Activated T-cell treated with anti-CD3 and anti-CD28 coated beads, Interleukin-2, amount 50 U/mL, for 4 hours (primary cell): ENCODE data around the gene ADK. TPM values are rescaled to one million over a fixed set of nuclear protein-coding genes. Genes with fewer than 3 reads are reported as not detected.
A peak's percentile ranks its signal among the peaks of the same experiment; 100 is the strongest.
"Not testable (repeated sequence)": the region's sequence is repeated elsewhere in the genome, so short reads cannot be mapped to it uniquely, and the experiment has no call there.

Source experiments
- ATAC-seq, 2 donors: fragments of 200-7000 bp; cut with Tn5 transposase; one replicate each; pipeline ENCODE4 v1.10.0; 2021
- DNase-seq: peaks from one replicate; pipeline ENCODE4 v3.0.0-alpha.2; 2020
- H3K27me3 Mint-ChIP-seq: one replicate; pipeline ENCODE4 v1.8.0; 2021; ENCODE audit warnings: low read depth, mixed read lengths
- H3K36me3 Mint-ChIP-seq: one replicate; pipeline ENCODE4 v1.8.0; 2022; ENCODE audit warnings: mixed read lengths; ENCODE audit not compliant: insufficient read depth
- H3K4me1 Mint-ChIP-seq: one replicate; pipeline ENCODE4 v1.8.0; 2021; ENCODE audit warnings: low read depth, mixed read lengths
- H3K4me3 Mint-ChIP-seq: one replicate; pipeline ENCODE4 v1.8.0; 2021; ENCODE audit warnings: mild to moderate bottlenecking, moderate library complexity, mixed read lengths
- H3K9me3 Mint-ChIP-seq: one replicate; pipeline ENCODE4 v1.8.0; 2021; ENCODE audit warnings: mixed read lengths
- total RNA-seq, 3 donors: library from RNA; stranded (reverse); gene quantifications; one replicate each; pipeline ENCODE4 v1.2.1, GENCODE V29; 2021

Gene ADK
- total RNA-seq, 3 donors from 2014 or later, result 49.7 to 56.8 (median 56.2) TPM

GRCh38 chr10:74542077-74542476, 391.1 kb downstream of the ADK start:
- no peak overlapping the region for H3K4me3 Mint-ChIP-seq
- H3K9me3 Mint-ChIP-seq, result no peaks in the 10 kb centered on the region
- ATAC-seq (no peak), DNase-seq (no peak)
- H3K27me3 Mint-ChIP-seq, result no peaks in the 10 kb centered on the region
- peaks cover 5% of the 10 kb centered on the region for H3K4me1 Mint-ChIP-seq
- peaks cover 19% of the 10 kb centered on the region for H3K36me3 Mint-ChIP-seq

DNA sequence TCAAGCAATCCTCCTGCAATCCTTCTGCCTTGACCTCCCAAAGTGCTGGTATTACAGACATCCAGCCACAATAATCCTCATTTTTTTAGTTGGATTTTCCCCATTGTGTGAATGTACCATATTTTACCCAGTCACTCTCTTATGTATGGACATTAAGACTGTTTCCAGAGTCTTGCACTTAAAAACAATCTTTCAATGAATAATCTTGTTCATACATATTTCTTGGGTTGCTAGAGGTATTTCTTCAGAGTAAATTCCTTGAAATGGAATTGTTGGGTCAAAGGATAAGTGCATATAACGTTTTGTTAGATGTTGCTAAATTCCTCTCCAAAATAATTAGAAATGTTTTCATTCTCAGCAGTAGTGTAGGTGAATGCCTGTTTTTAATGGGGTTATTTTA, 392.3 kb downstream of the ADK start:
- H3K4me1 Mint-ChIP-seq, result peaks cover 5% of the 10 kb centered on the region
- DNase-seq, result no peak
- no peaks in the 10 kb centered on the region for H3K27me3 Mint-ChIP-seq
- H3K36me3 Mint-ChIP-seq, result peaks cover 18% of the 10 kb centered on the region
- no peak for ATAC-seq
- no peaks in the 10 kb centered on the region for H3K9me3 Mint-ChIP-seq
- H3K4me3 Mint-ChIP-seq, result no peak overlapping the region

GRCh38 chr10:74544106-74544505, 393.1 kb downstream of the ADK start:
- H3K4me3 Mint-ChIP-seq, result no peak overlapping the region
- peaks cover 18% of the 10 kb centered on the region for H3K36me3 Mint-ChIP-seq
- peaks cover 5% of the 10 kb centered on the region for H3K4me1 Mint-ChIP-seq
- DNase-seq (no peak), ATAC-seq (no peak)
- no peaks in the 10 kb centered on the region for H3K27me3 Mint-ChIP-seq
- no peaks in the 10 kb centered on the region for H3K9me3 Mint-ChIP-seq

DNA sequence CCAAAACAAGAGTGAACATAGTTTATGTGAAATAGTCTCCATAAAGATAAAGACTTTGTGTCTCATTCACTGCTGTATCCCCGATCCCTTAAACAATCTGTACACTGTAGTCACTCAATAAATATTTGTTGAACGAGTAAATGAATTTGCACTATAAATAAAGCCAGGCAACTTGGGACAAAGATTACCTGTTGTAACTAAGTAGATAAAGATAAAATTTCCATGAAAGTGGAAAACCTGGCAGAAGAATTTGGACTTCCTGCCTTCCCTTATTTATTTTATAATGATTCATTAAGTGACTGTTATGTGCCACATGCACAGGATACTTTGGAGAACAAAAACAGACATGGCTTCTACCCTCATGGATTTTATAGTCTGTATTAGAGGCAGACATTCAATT, 397.7 kb downstream of the ADK start:
- Mint-ChIP-seq H3K4me1 (peaks cover 5% of the 10 kb centered on the region), H3K9me3 (no peaks in the 10 kb centered on the region), H3K27me3 (no peaks in the 10 kb centered on the region), H3K36me3 (peaks cover 23% of the 10 kb centered on the region), H3K4me3 (no peak overlapping the region)
- no peak for ATAC-seq
- no peak for DNase-seq

GRCh38 chr10:74556072-74556705, 405.2 kb downstream of the ADK start:
- H3K27me3 Mint-ChIP-seq, result no peaks in the 10 kb centered on the region
- H3K9me3 Mint-ChIP-seq, result no peaks in the 10 kb centered on the region
- peaks cover 26% of the 10 kb centered on the region for H3K36me3 Mint-ChIP-seq
- no peak for ATAC-seq
- no peak overlapping the region for H3K4me3 Mint-ChIP-seq
- DNase-seq, result no peak
- H3K4me1 Mint-ChIP-seq, result peaks cover 5% of the 10 kb centered on the region

DNA sequence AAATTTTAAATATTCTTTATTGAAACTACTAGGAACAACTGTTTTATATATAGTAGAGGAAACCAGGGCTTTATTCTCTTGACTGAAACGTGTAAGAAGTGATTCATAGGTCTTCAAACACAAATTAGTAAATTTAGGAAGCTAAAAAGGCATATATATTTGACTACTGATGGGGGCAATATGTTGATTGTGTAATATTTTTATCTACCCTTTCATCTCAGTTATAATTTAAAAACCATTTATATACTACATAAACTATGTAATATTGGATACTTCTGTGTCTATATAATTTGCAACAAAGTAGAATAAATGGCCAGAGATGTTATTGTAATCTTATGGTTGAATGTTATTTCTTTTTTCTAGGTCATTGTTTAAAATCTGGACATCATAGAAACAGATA, 406.1 kb downstream of the ADK start:
- DNase-seq (no peak), ATAC-seq (no peak)
- Mint-ChIP-seq H3K4me3 (no peak overlapping the region), H3K4me1 (peaks cover 5% of the 10 kb centered on the region), H3K27me3 (no peaks in the 10 kb centered on the region), H3K36me3 (peaks cover 27% of the 10 kb centered on the region), H3K9me3 (no peaks in the 10 kb centered on the region)

DNA sequence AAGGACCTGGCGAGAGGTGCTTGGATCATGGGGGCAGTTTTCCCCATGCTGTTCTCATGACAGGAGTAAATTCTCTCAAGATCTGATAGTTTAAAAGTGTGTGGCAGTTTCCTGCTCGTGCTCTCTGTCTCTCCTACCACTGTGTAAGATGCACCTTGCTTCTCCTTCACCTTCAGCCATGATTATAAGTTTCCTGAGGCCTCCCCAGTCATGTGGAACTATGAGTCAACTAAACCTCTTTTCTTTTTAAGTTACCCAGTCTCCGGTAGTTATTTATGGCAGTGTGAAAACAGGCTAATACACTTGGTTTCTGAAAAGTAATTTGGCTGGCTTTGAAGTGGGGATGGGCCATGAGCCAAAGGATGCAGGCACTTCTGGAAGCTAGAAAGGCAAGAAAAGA, 407.4 kb downstream of the ADK start:
- peaks cover 25% of the 10 kb centered on the region for H3K36me3 Mint-ChIP-seq
- H3K4me3 Mint-ChIP-seq, result no peak overlapping the region
- ATAC-seq (peak in 1 of 2 donors; percentile 34), DNase-seq (no peak)
- no peaks in the 10 kb centered on the region for H3K9me3 Mint-ChIP-seq
- peaks cover 7% of the 10 kb centered on the region for H3K4me1 Mint-ChIP-seq
- H3K27me3 Mint-ChIP-seq, result no peaks in the 10 kb centered on the region

GRCh38 chr10:74558897-74559296, 407.9 kb downstream of the ADK start:
- ATAC-seq, result no peak
- Mint-ChIP-seq H3K4me3 (no peak overlapping the region), H3K36me3 (peaks cover 25% of the 10 kb centered on the region), H3K27me3 (no peaks in the 10 kb centered on the region), H3K4me1 (peaks cover 7% of the 10 kb centered on the region), H3K9me3 (no peaks in the 10 kb centered on the region)
- DNase-seq, result no peak

- not testable (repeated sequence) for H3K27me3 Mint-ChIP-seq, ATAC-seq, H3K4me1 Mint-ChIP-seq, H3K9me3 Mint-ChIP-seq, DNase-seq, H3K4me3 Mint-ChIP-seq
- H3K36me3 Mint-ChIP-seq, result peaks cover 24% of the 10 kb centered on the region
These were observed 417.9 kb downstream of the ADK start for GRCh38 chr10:74568896-74569295.

- H3K27me3 Mint-ChIP-seq, H3K4me1 Mint-ChIP-seq, DNase-seq, H3K9me3 Mint-ChIP-seq, ATAC-seq, H3K4me3 Mint-ChIP-seq: not testable (repeated sequence)
- peaks cover 18% of the 10 kb centered on the region for H3K36me3 Mint-ChIP-seq
These were observed 422.5 kb downstream of the ADK start for GRCh38 chr10:74573497-74573896.

GRCh38 chr10:74575191-74575720, 424.2 kb downstream of the ADK start:
- H3K36me3 Mint-ChIP-seq, result peaks cover 12% of the 10 kb centered on the region
- no peaks in the 10 kb centered on the region for H3K9me3 Mint-ChIP-seq
- H3K4me1 Mint-ChIP-seq, result peaks cover 9% of the 10 kb centered on the region
- no peaks in the 10 kb centered on the region for H3K27me3 Mint-ChIP-seq
- ATAC-seq (no peak), DNase-seq (no peak)
- H3K4me3 Mint-ChIP-seq, result no peak overlapping the region

DNA sequence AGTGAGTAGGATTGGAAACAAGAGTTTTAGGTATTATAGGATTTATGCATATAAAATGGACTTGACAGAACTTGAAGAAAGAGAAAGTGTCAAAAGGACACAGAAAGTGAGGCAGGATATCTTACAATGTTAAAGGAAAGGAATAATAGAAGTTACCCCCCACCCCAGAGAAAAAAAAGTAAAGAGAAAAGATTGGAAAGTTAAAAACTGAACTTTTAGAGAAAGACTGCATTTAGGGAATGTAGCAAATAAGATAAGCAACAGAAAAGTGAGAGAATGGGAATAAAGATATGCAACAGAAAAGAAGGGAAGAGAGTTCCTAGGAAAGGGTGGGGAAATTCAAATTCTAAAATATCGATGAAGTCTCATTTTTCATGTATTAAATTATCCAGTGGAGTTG, 424.9 kb downstream of the ADK start:
- H3K4me1 Mint-ChIP-seq, result peaks cover 9% of the 10 kb centered on the region
- H3K27me3 Mint-ChIP-seq, result no peaks in the 10 kb centered on the region
- peaks cover 3% of the 10 kb centered on the region for H3K9me3 Mint-ChIP-seq
- no peak for ATAC-seq
- peaks cover 17% of the 10 kb centered on the region for H3K36me3 Mint-ChIP-seq
- DNase-seq, result no peak
- H3K4me3 Mint-ChIP-seq, result no peak overlapping the region

DNA sequence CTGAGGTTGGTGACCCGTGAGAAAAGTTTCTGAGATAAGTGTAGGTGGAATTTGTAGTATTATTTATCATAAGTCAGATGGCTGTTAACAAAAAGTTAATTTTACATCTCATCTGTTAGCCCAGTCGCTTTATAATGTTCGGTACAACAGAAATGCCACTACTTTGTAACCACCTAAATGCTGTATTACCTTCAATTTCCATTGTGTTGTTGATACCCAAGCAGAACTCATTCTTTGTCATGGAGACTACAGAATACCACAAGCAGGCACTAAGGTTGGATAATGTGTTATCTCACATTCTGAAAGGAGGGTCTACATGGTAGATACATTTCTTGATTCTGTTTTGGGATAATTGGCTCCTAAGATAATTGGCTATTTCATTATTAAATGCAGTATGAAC, 425.6 kb downstream of the ADK start:
- Mint-ChIP-seq H3K36me3 (peaks cover 20% of the 10 kb centered on the region), H3K27me3 (no peaks in the 10 kb centered on the region), H3K4me3 (no peak overlapping the region), H3K9me3 (peaks cover 8% of the 10 kb centered on the region), H3K4me1 (peaks cover 9% of the 10 kb centered on the region)
- DNase-seq, result no peak
- ATAC-seq, result no peak

- not testable (repeated sequence) for H3K4me3 Mint-ChIP-seq, ATAC-seq, H3K9me3 Mint-ChIP-seq, DNase-seq, H3K27me3 Mint-ChIP-seq
- H3K4me1 Mint-ChIP-seq, result peaks cover 31% of the 10 kb centered on the region
- H3K36me3 Mint-ChIP-seq, result peaks cover 13% of the 10 kb centered on the region
These were observed 429.4 kb downstream of the ADK start for GRCh38 chr10:74580438-74580837.

GRCh38 chr10:74582566-74582965, 431.5 kb downstream of the ADK start:
- H3K4me1 Mint-ChIP-seq, result peaks cover 43% of the 10 kb centered on the region
- no peaks in the 10 kb centered on the region for H3K27me3 Mint-ChIP-seq
- ATAC-seq, result no peak
- H3K9me3 Mint-ChIP-seq, result peaks cover 8% of the 10 kb centered on the region
- DNase-seq, result no peak
- H3K4me3 Mint-ChIP-seq, result no peak overlapping the region
- H3K36me3 Mint-ChIP-seq, result peaks cover 8% of the 10 kb centered on the region
